HepG2 (cell line): ENCODE measurements around the gene KIF24. TPM values are rescaled to one million over a fixed set of nuclear protein-coding genes. Genes with fewer than 3 reads are reported as not detected.

Source experiments
- ATAC-seq: fragments of 200-7000 bp; cut with Tn5 transposase; 3 replicates; pipeline ENCODE4 v1.9.1; 2020; ENCODE audit warnings: mild to moderate bottlenecking, moderate library complexity
- BruUV-seq: library from RNA; stranded (reverse); fragments of 400-500 nt; replicated peaks from 2 replicates; lab custom pipeline; 2021; lab: Mats Ljungman, UMichigan
- CTCF ChIA-PET: fragments of 300-600 bp; formaldehyde crosslinking; extraction: SDS; loops from one replicate; lab custom pipeline; 2021; ENCODE audit warnings: low total read pairs, inconsistent platforms, low intra/inter-chr PET ratio; lab: Yijun Ruan, JAX
- POLR2A ChIA-PET: fragments of 350-600 bp; sonication (Branson Sonifier 250); formaldehyde crosslinking; loops from one replicate; lab custom pipeline; 2020; ENCODE audit warnings: antibody characterized with exemption, inconsistent platforms; lab: Yijun Ruan, JAX
- DNase-seq: peaks from one replicate; pipeline ENCODE4 v3.0.0-alpha.2; 2015; ENCODE audit warnings: low spot score
- FAIRE-seq: peaks from 3 replicates; lab custom pipeline; 2011; peaks lifted over from hg19 to GRCh38; lab: Jason Lieb, UNC
- H2AFZ ChIP-seq: one replicate; pipeline ENCODE4 v1.6.1; 2011; ENCODE audit warnings: low read length, inconsistent platforms
- H3K27ac ChIP-seq: fragments of 300-600 bp; 3 replicates; pipeline ENCODE4 v1.8.0; 2011; ENCODE audit warnings: mixed run types, mild to moderate bottlenecking, mixed read lengths, low read length, inconsistent platforms; ENCODE audit not compliant: insufficient read depth; ENCODE audit errors: extremely low read length
- H3K27me3 ChIP-seq, 2 experiments: fragments of 200-600 bp in 1 of 2; 2 replicates in 1 of 2; 3 replicates in 1 of 2; pipeline versions ENCODE4 v1.6.0 to v1.8.0; 2011; ENCODE audit warnings: low read length in 2 of 2, mild to moderate bottlenecking in 2 of 2, moderate library complexity in 2 of 2, inconsistent platforms in 1 of 2; ENCODE audit not compliant: insufficient read depth in 2 of 2, control insufficient read depth in 1 of 2
- H3K36me3 ChIP-seq, 2 experiments: fragments of 200-600 bp in 1 of 2; replicated peaks in 1 of 2; 2 replicates in 1 of 2; 3 replicates in 1 of 2; pipeline versions ENCODE4 v1.5.1 to v1.8.0; 2011; ENCODE audit warnings: low read length in 2 of 2, inconsistent platforms in 1 of 2; ENCODE audit not compliant: insufficient read depth in 2 of 2, control insufficient read depth in 1 of 2
- H3K4me1 ChIP-seq: 2 replicates; pipeline ENCODE4 v1.5.1; 2012; ENCODE audit warnings: low read length, inconsistent platforms; ENCODE audit not compliant: insufficient read depth
- H3K4me2 ChIP-seq: 2 replicates; pipeline ENCODE4 v1.6.0; 2011; ENCODE audit warnings: low read depth, low read length, inconsistent platforms
- H3K4me3 ChIP-seq, 3 experiments: fragments of 200-600 bp in 1 of 3; sonication (generic), shearing (Covaris generic) in 1 of 3; replicated peaks in 1 of 3; 2 replicates each; pipeline ENCODE4 v1.5.1; 2011 to 2016; ENCODE audit warnings: low read length in 3 of 3, inconsistent platforms in 2 of 3, low read depth in 2 of 3, mild to moderate bottlenecking in 2 of 3, control low read depth in 1 of 3, mixed read lengths in 1 of 3; ENCODE audit not compliant: insufficient read depth in 1 of 3
- H3K79me2 ChIP-seq: one replicate; pipeline ENCODE4 v1.6.1; 2011; ENCODE audit warnings: low read length, inconsistent platforms; ENCODE audit not compliant: insufficient read depth
- H3K9ac ChIP-seq: 2 replicates; pipeline ENCODE4 v1.6.0; 2011; ENCODE audit warnings: mild to moderate bottlenecking, low read depth, low read length, inconsistent platforms; ENCODE audit not compliant: insufficient read depth
- H3K9me3 ChIP-seq: 2 replicates; pipeline ENCODE4 v1.5.1; 2012; ENCODE audit warnings: mild to moderate bottlenecking, low read length
- H4K20me1 ChIP-seq: 2 replicates; pipeline ENCODE4 v1.6.0; 2011; ENCODE audit warnings: inconsistent platforms, mild to moderate bottlenecking, low read length, moderate library complexity; ENCODE audit not compliant: insufficient read depth
- AGO2 ChIP-seq: fragments of 200-400 bp; formaldehyde crosslinking; optimal IDR thresholded peaks from 2 replicates; pipeline ENCODE3; 2017; ENCODE audit warnings: mild to moderate bottlenecking, low read depth, low read length, moderate library complexity
- KLF12 ChIP-seq: sonication (generic); formaldehyde crosslinking; IDR thresholded peaks from 2 replicates; pipeline ENCODE4 v1.4.0; 2020; ENCODE audit warnings: missing genetic modification reagents, borderline replicate concordance
- PRDM10 ChIP-seq: sonication (generic); formaldehyde crosslinking; IDR thresholded peaks from 2 replicates; pipeline ENCODE4 v1.4.0; 2020; ENCODE audit warnings: low read depth, missing genetic modification reagents
- RXRA ChIP-seq: sonication (generic); formaldehyde crosslinking; IDR thresholded peaks from 2 replicates; pipeline ENCODE4 v1.5.1; 2020; ENCODE audit warnings: missing genetic modification reagents
- ZC3H13 ChIP-seq: sonication (generic); formaldehyde crosslinking; IDR thresholded peaks from 2 replicates; pipeline ENCODE4 v1.8.1; 2023; ENCODE audit warnings: mild to moderate bottlenecking, missing genetic modification reagents, moderate library complexity
- WGBS: methylation state at CpG from one replicate; pipeline ENCODE4 v1.1.6; 2017; ENCODE audit warnings: low lambda C conversion rate; 5-methylcytosine and 5-hydroxymethylcytosine counted together
- in situ Hi-C: cut with HindIII; loops from 2 replicates; pipeline ENCODE4 v1.10.0; 2017; ENCODE audit warnings: low pct_unique_long_range_greater_than_20kb; ENCODE audit not compliant: extremely low pct_ligation_motif_present
- intact Hi-C: fragments of 100-400 bp; cut with micrococcal nuclease; formaldehyde crosslinking; loops from one replicate; pipeline ENCODE4 v1.10.0; 2022; ENCODE audit not compliant: unreplicated experiment
- polyA plus RNA-seq, 8 experiments: library from polyadenylated mRNA; depleted of rRNA in 3 of 8; stranded (reverse) in 7 of 8; unstranded in 1 of 8; fragments of >200 nt; fragmentation: Illumina TruSeq in 4 of 8; extraction: Trizol in 4 of 8; gene quantifications; 2 replicates each; pipeline versions ENCODE4 v1.2.1 to v1.2.3, GENCODE V29; 2011 to 2016; ENCODE audit warnings: low read depth in 4 of 8, missing spikeins in 1 of 8, mixed read lengths in 1 of 8; ENCODE audit not compliant: insufficient read depth in 1 of 8
- total RNA-seq, 5 experiments: library from RNA; depleted of rRNA; stranded (reverse); fragments of >200 nt; fragmentation: Illumina TruSeq; extraction: Trizol; gene quantifications; 2 replicates each; pipeline ENCODE4 v1.2.3, GENCODE V29; 2016; ENCODE audit warnings: low read depth in 1 of 5

Gene KIF24
- total and polyA plus RNA-seq, 2 of the 13 experiments (the other 11 are each of a cell fraction or from before 2014, with no cell fraction given), result 1.1 to 3.0 TPM

DNA sequence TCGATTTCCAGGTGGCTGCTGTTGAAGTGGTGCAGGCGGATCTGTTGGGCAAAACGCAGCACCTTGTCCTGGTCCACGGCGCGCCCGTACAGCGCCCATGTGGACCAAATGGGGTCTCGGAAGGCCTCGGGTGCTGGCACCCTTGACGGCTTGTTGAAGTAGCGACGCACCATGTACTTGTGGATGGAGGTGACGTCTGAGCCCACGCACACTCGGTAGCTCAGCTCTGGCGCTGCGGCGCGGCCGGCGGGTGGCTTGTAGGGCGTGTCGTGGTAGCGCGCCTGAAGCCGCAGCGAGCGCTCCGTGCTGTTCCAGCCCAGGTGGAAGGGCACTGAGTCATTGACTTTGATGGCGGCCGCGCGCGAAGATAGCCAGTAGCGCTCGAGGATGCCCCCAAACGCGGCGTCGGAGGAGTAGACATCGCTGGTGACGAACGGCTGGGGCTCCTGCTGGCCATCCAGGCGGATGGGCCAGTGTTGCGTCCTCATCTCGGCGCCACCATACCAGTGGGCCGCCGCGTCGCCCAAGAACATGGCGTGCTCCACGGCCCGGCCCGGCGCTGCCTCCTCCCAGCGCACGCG is 42.9 kb upstream of the KIF24 start:
- Histone ChIP-seq H3K9me3 (peaks cover 6% of the 10 kb centered on the region; the same call in 1 of the 2 replicates), H3K36me3 (peaks cover 22 to 33% of the 10 kb centered on the region in 2 experiments), H2AFZ (no peak overlapping the region), H3K4me1 (peaks cover 31% of the 10 kb centered on the region), H3K4me2 (no peak overlapping the region), H3K4me3 (no peak overlapping the region), H4K20me1 (no peaks in the 10 kb centered on the region), H3K27ac (no peak overlapping the region), H3K27me3 (no peaks in the 10 kb centered on the region; a peak in 1 of 5 replicates), H3K9ac (no peak overlapping the region), H3K79me2 (peaks cover 22% of the 10 kb centered on the region)
- 0 out of 2 replicates have a peak, but pooled peaks have one; percentile 7 for TF ChIP-seq ZC3H13 (CRISPR knock-in tag)
- TF ChIP-seq PRDM10 (CRISPR knock-in tag), result no peak
- TF ChIP-seq RXRA (CRISPR knock-in tag), result peak; percentile 0; the same call in 1 of the 2 replicates
- TF ChIP-seq KLF12 (CRISPR knock-in tag), result no peak
- TF ChIP-seq AGO2, result peak; percentile 29
- no TSS peak for BruUV-seq
- in situ Hi-C loops (no loop called here), intact Hi-C loops (no loop called here)
- no peak for DNase-seq
- ChIA-PET CTCF (no interaction called here), POLR2A (interaction anchor here (9.2 kb wide), 1 partner anchor 36 kb away, joined by 162 read pairs; no protein-coding TSS in a partner anchor)
- ATAC-seq, result no peak
- FAIRE-seq, result no peak
- WGBS, result 98% methylated on average over 57 of the region's 60 CpGs
